ENCODE results near the gene RCOR3.
A peak's percentile ranks its signal among the peaks of the same experiment; 100 is the strongest.
"Not testable (repeated sequence)": the region's sequence is repeated elsewhere in the genome, so short reads cannot be mapped to it uniquely, and the experiment has no call there.

RCOR3 gene

GRCh38 chr1:211258756-211259637 lies at the start of gene RCOR3:
TSS of gene RCOR3 (plus strand) at chr1:211259366. CDS start at chr1:211259561, 195 bp downstream.
- peak; percentile 86 for TF ChIP-seq ZFX (IDR thresholded peaks at IDR 0.05)
- TF ChIP-seq CTCF (conservative IDR thresholded peaks at IDR 0.05) = peak; percentile 76

GRCh38 chr1:211210052-211210451 lies 49.1 kb upstream of the RCOR3 start:
- TF ChIP-seq ZFX (IDR thresholded peaks at IDR 0.05) (no peak), CTCF (conservative IDR thresholded peaks at IDR 0.05) (no peak)
- no peak overlapping the region for H3K27ac ChIP-seq

More at GRCh38 chr1:211258756-211259637, at the start of gene RCOR3:
- peak within 1 kb of the TSS; percentile 99 for H3K27ac ChIP-seq

GRCh38 chr1:211210965-211211364 lies 48.2 kb upstream of the RCOR3 start:
- TF ChIP-seq CTCF (conservative IDR thresholded peaks at IDR 0.05) (no peak), ZFX (IDR thresholded peaks at IDR 0.05) (no peak)
- H3K27ac ChIP-seq = no peak overlapping the region

- TF ChIP-seq ZFX (IDR thresholded peaks at IDR 0.05) (no peak), CTCF (conservative IDR thresholded peaks at IDR 0.05) (no peak)
- no peak overlapping the region for H3K27ac ChIP-seq
These were observed 45.5 kb upstream of the RCOR3 start for GRCh38 chr1:211213702-211214101.

- no peak overlapping the region for H3K27ac ChIP-seq
- TF ChIP-seq CTCF (conservative IDR thresholded peaks at IDR 0.05) (no peak), ZFX (IDR thresholded peaks at IDR 0.05) (no peak)
These were observed 43.6 kb upstream of the RCOR3 start for GRCh38 chr1:211215577-211215976.

GRCh38 chr1:211217392-211217791 lies 41.8 kb upstream of the RCOR3 start:
- TF ChIP-seq CTCF (conservative IDR thresholded peaks at IDR 0.05) (no peak), ZFX (IDR thresholded peaks at IDR 0.05) (no peak)
- no peak overlapping the region for H3K27ac ChIP-seq

- not testable (repeated sequence) for H3K27ac ChIP-seq
These were observed 36.5 kb upstream of the RCOR3 start for GRCh38 chr1:211222469-211223234.

GRCh38 chr1:211228573-211229364 lies 30.4 kb upstream of the RCOR3 start:
- not testable (repeated sequence) for H3K27ac ChIP-seq

All from C4-2B (cell line).